ENCODE measurements around the gene SLC22A4.
A peak's percentile ranks its signal among the peaks of the same experiment; 100 is the strongest.

SLC22A4 gene

GRCh38 chr5:132293992-132294727, at the start of gene SLC22A4:
Gene SLC22A4 (plus strand): TSS chr5:132294394. CDS start chr5:132294617, 223 bp downstream.
- FAIRE-seq (no peak), DNase-seq (ENCODE audit: insufficient read length, low spot score) (peak; percentile 91)
- TF ChIP-seq POLR2A (IDR thresholded peaks at IDR 0.05; ENCODE audit: low read depth, low read length), result peak; percentile 63

DNA sequence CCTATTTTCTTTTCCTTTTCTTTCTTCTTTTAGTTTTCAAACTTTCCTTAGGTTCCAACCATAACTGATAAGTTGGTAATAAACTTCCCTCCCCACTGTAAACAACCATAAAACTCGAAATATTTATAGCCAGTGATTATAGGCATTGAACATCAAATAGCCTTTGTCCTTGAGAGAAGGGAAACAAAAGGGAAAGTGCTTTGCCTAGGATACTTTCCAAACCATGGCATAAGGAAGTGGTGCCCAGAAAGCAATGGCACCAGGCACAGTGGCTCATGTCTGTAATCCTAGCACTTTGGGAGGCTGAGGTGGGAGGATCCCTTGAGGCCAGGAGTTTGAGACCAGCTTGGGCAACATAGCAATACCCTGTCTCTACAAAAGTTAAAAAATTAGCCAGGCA, 48.6 kb upstream of the SLC22A4 start:
- no peak for TF ChIP-seq POLR2A (IDR thresholded peaks at IDR 0.05; ENCODE audit: low read depth, low read length)
- FAIRE-seq (no peak), DNase-seq (ENCODE audit: insufficient read length, low spot score) (no peak)

DNA sequence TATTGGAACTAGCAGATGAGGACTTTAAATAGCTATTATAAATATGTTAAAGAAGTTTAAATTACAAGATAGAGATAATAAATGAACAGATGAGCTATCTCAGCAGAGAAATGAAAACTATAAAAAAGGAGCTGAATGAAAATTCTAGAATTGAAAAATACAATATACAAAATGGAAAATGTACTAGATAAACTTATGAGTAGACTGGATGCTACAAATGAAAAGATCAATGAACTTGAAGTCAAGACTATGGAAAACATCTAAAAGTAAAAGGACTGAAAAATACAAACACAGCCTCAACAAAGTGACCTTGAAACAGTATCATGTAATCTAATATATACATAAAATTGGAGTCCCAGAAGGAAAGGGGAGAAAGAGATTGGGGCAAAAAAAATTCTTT, 47.4 kb upstream of the SLC22A4 start:
- FAIRE-seq, result no peak
- TF ChIP-seq POLR2A (IDR thresholded peaks at IDR 0.05; ENCODE audit: low read depth, low read length), result no peak
- no peak for DNase-seq (ENCODE audit: insufficient read length, low spot score)

GRCh38 chr5:132250547-132250946, 43.6 kb upstream of the SLC22A4 start:
- FAIRE-seq, result no peak

GRCh38 chr5:132251220-132251725, 42.9 kb upstream of the SLC22A4 start:
- no peak; the same call in 1 of the 2 replicates for TF ChIP-seq POLR2A (IDR thresholded peaks at IDR 0.05; ENCODE audit: low read depth, low read length)
- DNase-seq (ENCODE audit: insufficient read length, low spot score) (peak; percentile 99), FAIRE-seq (peak; percentile 74)

More at GRCh38 chr5:132250547-132250946, 43.6 kb upstream of the SLC22A4 start:
- no peak for DNase-seq (ENCODE audit: insufficient read length, low spot score)
- no peak for TF ChIP-seq POLR2A (IDR thresholded peaks at IDR 0.05; ENCODE audit: low read depth, low read length)

DNA sequence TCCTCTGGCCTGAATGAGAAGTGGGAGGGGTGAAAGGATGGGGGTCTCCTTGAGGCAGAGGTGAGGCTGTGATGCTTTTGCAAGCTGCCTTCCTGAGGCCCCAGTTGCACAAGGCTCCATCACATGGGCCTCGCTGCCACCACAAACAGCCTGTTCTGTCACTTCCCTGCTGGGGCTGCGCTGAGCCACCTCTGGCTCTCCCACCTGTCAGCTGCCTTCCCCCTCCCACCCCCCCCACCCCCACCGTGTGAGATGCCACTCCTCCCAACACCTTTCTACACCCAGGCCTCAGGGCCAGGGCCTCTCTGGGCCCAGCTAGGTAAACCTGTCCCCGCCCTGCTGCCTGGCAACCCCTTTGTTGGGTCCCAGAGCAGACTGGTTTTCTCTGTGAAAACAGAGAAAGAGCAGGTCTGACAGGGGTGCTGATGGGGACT, 41.2 kb upstream of the SLC22A4 start:
- DNase-seq (ENCODE audit: insufficient read length, low spot score) (no peak), FAIRE-seq (no peak)

GRCh38 chr5:132253452-132254320, 40.5 kb upstream of the SLC22A4 start:
- FAIRE-seq (no peak), DNase-seq (ENCODE audit: insufficient read length, low spot score) (no peak)
- TF ChIP-seq POLR2A (IDR thresholded peaks at IDR 0.05; ENCODE audit: low read depth, low read length), result no peak

More for the DNA sequence above, 41.2 kb upstream of the SLC22A4 start:
- TF ChIP-seq POLR2A (IDR thresholded peaks at IDR 0.05; ENCODE audit: low read depth, low read length), result no peak

DNA sequence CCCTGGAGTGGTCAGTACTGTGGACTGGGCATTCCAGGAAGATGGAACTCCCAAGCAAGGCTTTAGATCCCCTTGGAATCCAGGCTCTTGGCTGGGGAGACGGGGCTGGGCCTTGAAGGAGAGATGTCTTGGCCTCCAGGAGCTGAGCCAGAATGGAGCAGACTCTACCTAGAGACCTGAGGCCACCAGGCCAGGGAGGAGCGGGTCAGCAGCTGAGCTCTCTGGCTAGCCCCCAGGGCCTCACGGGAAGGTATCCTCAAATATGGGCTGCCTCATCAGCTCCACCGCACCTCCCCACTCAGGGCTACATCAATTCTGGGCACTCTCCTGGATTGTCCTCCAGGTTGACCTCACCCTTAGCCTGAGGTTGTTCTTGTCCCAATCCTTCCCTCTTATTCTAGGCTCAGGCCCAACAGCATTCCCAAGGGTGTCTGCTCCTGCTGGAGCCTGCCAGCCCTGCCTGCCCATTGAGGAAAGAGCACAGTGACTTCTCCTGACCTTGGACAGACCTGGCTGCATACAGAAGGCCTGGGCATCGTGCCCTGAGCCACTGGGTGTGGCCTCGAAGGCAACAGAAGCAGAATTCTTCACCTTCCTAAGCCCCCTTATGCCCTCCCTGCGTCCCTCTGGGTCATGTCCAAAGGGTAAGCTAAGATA, 39.7 kb upstream of the SLC22A4 start:
- no peak for FAIRE-seq
- no peak for DNase-seq (ENCODE audit: insufficient read length, low spot score)
- TF ChIP-seq POLR2A (IDR thresholded peaks at IDR 0.05; ENCODE audit: low read depth, low read length), result no peak

- TF ChIP-seq POLR2A (IDR thresholded peaks at IDR 0.05; ENCODE audit: low read depth, low read length), result no peak
- DNase-seq (ENCODE audit: insufficient read length, low spot score) (no peak), FAIRE-seq (no peak)
Measured at GRCh38 chr5:132256086-132256782, 38.0 kb upstream of the SLC22A4 start.

DNA sequence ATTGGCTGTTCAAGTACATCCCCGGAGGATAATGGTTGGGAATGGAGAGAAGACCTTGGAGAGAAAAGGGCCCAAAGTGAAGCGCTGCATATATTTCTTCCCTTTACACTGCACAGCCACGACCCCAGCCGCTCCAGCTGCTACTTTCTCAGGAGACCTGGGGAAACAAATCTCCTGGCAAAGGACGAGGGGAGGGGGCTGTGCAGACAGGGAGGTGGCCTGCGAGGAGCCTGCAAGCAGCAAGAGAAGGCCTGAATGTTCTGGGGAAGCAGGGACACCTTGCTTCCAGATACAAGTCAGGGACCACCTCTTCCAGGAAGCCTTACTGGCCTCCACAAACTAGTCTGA, 37.4 kb upstream of the SLC22A4 start:
- TF ChIP-seq POLR2A (IDR thresholded peaks at IDR 0.05; ENCODE audit: low read depth, low read length), result no peak
- no peak for FAIRE-seq
- no peak for DNase-seq (ENCODE audit: insufficient read length, low spot score)

DNA sequence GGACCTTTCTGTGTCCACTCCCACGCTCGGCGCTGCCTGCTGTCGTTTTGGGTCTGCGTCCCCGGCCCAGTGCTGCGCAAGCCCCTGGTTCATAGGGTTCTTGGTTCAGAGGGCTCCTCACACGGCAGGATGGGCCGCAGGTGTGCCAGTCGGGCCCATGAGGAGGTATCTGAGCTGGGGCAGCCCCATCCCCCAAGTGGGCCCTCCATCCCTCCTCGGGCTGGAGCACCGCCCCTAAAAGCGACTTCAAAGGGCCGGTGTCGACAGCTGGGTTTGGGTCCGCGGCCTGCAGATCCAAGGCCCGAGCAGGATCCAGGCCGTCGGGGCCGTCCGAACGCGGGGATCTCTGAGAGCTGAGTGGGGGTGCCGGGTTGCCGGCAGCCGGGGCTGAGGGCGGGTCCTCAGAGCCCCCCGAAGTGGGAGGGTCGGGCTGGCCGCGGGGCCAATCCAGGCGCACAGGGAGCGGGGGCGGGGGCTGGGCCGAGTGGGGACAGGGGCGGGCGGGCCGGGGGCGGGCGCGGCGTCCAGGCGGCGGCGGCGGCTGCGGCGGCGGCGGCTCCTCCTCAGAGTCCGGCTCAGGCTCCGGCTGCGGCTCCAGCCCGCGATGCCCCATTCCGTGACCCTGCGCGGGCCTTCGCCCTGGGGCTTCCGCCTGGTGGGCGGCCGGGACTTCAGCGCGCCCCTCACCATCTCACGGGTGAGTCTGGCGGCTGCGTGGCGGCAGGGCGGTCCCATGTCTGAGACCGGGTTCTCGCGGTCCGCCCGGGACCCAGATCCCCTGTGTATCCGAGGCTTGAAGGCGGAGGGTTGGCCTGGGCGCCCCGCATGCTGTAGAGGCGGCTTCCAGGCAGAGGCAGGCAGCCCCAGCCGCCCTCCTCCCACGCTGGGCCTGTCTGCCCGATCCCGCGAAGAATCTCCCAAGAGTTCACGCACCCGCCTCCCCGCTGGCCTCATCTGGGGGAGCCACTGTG, 36.8 kb upstream of the SLC22A4 start, which contains the start of gene PDLIM4:
Gene PDLIM4, plus strand, starts transcription at position 566 of the 971 bp plus-strand sequence. Its CDS starts 39 bp downstream, at position 605.
- FAIRE-seq (no peak), DNase-seq (ENCODE audit: insufficient read length, low spot score) (no peak)

More for the DNA sequence above, 36.8 kb upstream of the SLC22A4 start, which contains the start of gene PDLIM4:
- TF ChIP-seq POLR2A (IDR thresholded peaks at IDR 0.05; ENCODE audit: low read depth, low read length), result peak; percentile 42; the same call in 1 of the 2 replicates

Data from H54 (cell line).